ENCODE results near the gene SNX6. TPM values are rescaled to one million over a fixed set of nuclear protein-coding genes. Genes with fewer than 3 reads are reported as not detected.
A peak's percentile ranks its signal among the peaks of the same experiment; 100 is the strongest.

The SNX6 gene
- total and polyA plus RNA-seq, 4 experiments from 2014 or later: 81.0 to 212 (median 114) TPM

DNA sequence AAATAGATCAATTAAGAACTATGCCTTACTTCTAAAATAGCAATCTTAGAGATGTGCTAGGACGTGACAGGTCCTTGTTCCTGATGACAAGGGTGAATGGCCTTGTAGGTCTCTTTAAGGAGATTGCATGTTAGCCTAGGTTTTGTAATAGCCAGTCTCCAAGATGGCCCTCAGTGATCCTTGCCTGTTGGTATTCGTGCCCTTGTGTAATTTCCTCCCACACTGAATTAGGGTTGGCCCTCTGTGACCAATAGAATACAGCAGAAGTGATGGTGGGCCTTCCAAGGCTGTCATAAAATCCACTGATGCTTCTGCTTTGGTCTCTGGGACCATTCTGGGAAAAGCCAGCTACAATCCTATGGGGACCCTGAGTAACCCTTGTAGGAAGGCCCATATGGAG is 38.2 kb upstream of the SNX6 start:
- Histone ChIP-seq H3K4me3 (ENCODE audit: low read length in 2 of 2) (no peak overlapping the region), H3K27me3 (ENCODE audit: insufficient read depth, low read length) (no peaks in the 10 kb centered on the region), H3K27ac (ENCODE audit: low read depth, low read length) (no peak overlapping the region), H3K9me3 (ENCODE audit: control insufficient read depth in 1 of 2, low read length in 2 of 2) (no peaks in the 10 kb centered on the region), H3K36me3 (ENCODE audit: insufficient read depth, low read length) (no peaks in the 10 kb centered on the region), H3K4me1 (ENCODE audit: insufficient read depth, low read length) (peaks cover 21% of the 10 kb centered on the region)
- CTCF ChIA-PET (ENCODE audit: partially characterized antibody): interaction anchor here (10.3 kb wide), 1 partner anchor 57 kb away, joined by 139 read pairs; no protein-coding TSS in a partner anchor
- peaks cover 0 to 3% (median 0%) of the 10 kb centered on the region in 8 donors for H3K9me3 Mint-ChIP-seq
- H3K27ac Mint-ChIP-seq: peak overlapping the region in 3 of 7 donors; percentile 9 to 75 (median 57)
- H3K27me3 Mint-ChIP-seq: no peaks in the 10 kb centered on the region
- H3K4me3 Mint-ChIP-seq: no peak overlapping the region
- intact Hi-C loops (cut with micrococcal nuclease): loop anchor here (5.0 kb wide), 2 partner anchors 36 to 44 kb away; partner anchors contain the start of genes CFL2 and SNX6
- POLR2A ChIA-PET (ENCODE audit: partially characterized antibody): interaction anchor here (1.3 to 3.0 kb wide), 2 partner anchors 38 to 736 kb away, joined by 3 to 11 read pairs; partner anchors contain the start of genes NFKBIA and SNX6
- H3K36me3 Mint-ChIP-seq: peaks cover 0 to 3% of the 10 kb centered on the region in 2 donors
- DNase-seq: no peak
- H3K4me1 Mint-ChIP-seq: peaks cover 8 to 17% (median 14%) of the 10 kb centered on the region in 4 donors

DNA sequence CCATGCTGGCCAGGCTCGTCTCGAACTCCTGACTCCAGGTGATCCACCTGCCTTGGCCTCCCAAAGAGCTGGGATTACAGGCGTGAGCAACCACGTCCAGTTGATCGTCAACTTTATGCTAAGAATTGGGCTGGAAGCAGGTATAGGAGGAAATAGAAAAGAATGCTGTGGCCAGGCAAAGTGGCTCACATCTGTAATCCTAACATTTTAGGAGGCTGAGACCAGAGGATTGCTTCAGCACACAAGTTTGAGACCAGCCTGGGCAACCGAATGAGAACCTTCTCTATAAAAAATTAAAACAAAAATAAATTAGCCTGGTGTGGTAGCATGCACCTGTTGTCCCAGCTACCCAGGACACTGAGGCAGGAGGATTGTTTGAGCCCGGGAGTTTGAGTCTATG is 37.1 kb upstream of the SNX6 start:
- no peaks in the 10 kb centered on the region for H3K27me3 Mint-ChIP-seq
- H3K4me3 Mint-ChIP-seq: no peak overlapping the region
- peak overlapping the region in 3 of 7 donors; percentile 10 to 60 (median 12) for H3K27ac Mint-ChIP-seq
- intact Hi-C loops (cut with micrococcal nuclease): loop anchor here (5.0 kb wide), 2 partner anchors 35 to 45 kb away; partner anchors contain the start of genes CFL2 and SNX6
- Histone ChIP-seq H3K9me3 (ENCODE audit: control insufficient read depth in 1 of 2, low read length in 2 of 2) (no peaks in the 10 kb centered on the region), H3K4me3 (ENCODE audit: low read length in 2 of 2) (no peak overlapping the region), H3K27ac (ENCODE audit: low read depth, low read length) (no peak overlapping the region), H3K27me3 (ENCODE audit: insufficient read depth, low read length) (no peaks in the 10 kb centered on the region), H3K4me1 (ENCODE audit: insufficient read depth, low read length) (peaks cover 21% of the 10 kb centered on the region), H3K36me3 (ENCODE audit: insufficient read depth, low read length) (no peaks in the 10 kb centered on the region)
- H3K4me1 Mint-ChIP-seq: peaks cover 8 to 17% (median 12%) of the 10 kb centered on the region in 4 donors
- H3K9me3 Mint-ChIP-seq: peaks cover 0 to 7% (median 5%) of the 10 kb centered on the region in 8 donors
- peaks cover 0 to 7% of the 10 kb centered on the region in 2 donors for H3K36me3 Mint-ChIP-seq
- DNase-seq: no peak
- ChIA-PET POLR2A (ENCODE audit: partially characterized antibody) (interaction anchor here (1.3 to 3.0 kb wide), 4 partner anchors 37 to 750 kb away, joined by 3 to 11 read pairs (median 5); partner anchors contain the start of genes NFKBIA and SNX6), CTCF (ENCODE audit: partially characterized antibody) (interaction anchor here (0.7 kb wide), 1 partner anchor 56 kb away, joined by 5 read pairs; no protein-coding TSS in a partner anchor)

DNA sequence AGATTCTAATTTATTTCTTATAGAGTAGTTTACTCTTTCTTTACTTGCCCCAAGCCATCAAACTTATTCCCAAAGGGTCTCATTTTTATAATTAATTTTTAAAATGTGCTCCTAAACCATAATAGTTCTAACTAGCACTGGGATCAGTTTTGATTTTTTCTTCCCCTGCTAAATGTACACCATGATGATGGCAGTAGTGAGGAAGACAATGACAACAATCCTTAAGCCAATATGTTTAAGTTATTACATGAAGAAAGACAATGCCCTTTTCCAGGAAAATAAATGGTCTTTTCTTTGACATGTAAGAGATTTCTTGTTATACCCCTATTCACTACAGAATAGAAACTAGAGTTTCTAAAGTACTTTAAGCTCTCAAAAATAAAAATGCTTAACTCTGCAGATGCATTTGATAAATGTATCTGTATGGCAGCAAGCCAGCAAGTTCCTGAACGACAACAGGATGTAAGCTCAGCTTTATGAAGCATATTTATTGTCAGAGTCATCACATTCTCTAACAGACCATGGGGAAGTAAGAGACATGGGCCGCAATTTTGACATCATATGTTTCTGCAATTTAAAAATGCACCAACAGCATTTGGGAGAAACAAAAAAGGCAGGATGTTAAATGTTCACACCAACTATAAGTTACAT is 36.0 kb upstream of the SNX6 start:
- peaks cover 21% of the 10 kb centered on the region for H3K4me1 ChIP-seq (ENCODE audit: insufficient read depth, low read length)
- no peaks in the 10 kb centered on the region for H3K9me3 ChIP-seq (ENCODE audit: control insufficient read depth in 1 of 2, low read length in 2 of 2)
- POLR2A ChIA-PET (ENCODE audit: partially characterized antibody): interaction anchor here (0.8 to 3.0 kb wide), 10 partner anchors 10 to 751 kb away, joined by 3 to 11 read pairs (median 4); partner anchors contain the start of genes CFL2, FAM177A1, NFKBIA and PPP2R3C
- H3K4me3 ChIP-seq (ENCODE audit: low read length in 2 of 2): peak overlapping the region in 1 of 2 donors; percentile 12
- Mint-ChIP-seq H3K4me1 (peaks cover 8 to 17% (median 12%) of the 10 kb centered on the region in 4 donors), H3K36me3 (peaks cover 0 to 7% of the 10 kb centered on the region in 2 donors), H3K4me3 (peak overlapping the region in 7 of 8 donors; percentile 3 to 89 (median 73)), H3K9me3 (peaks cover 0 to 13% (median 6%) of the 10 kb centered on the region in 8 donors), H3K27me3 (no peaks in the 10 kb centered on the region), H3K27ac (peak overlapping the region; percentile 59 to 95 (median 92))
- H3K27me3 ChIP-seq (ENCODE audit: insufficient read depth, low read length): no peaks in the 10 kb centered on the region
- intact Hi-C loops (cut with micrococcal nuclease): loop anchor here (5.0 kb wide), 2 partner anchors 34 to 46 kb away; partner anchors contain the start of genes CFL2 and SNX6
- CTCF ChIA-PET (ENCODE audit: partially characterized antibody): interaction anchor here (0.9 to 2.0 kb wide), 4 partner anchors 10 to 747 kb away, joined by 3 to 5 read pairs (median 4); no protein-coding TSS in a partner anchor
- no peaks in the 10 kb centered on the region for H3K36me3 ChIP-seq (ENCODE audit: insufficient read depth, low read length)
- peak in 4 of 5 donors; percentile 35 to 61 (median 51) for DNase-seq
- peak overlapping the region; percentile 7 for H3K27ac ChIP-seq (ENCODE audit: low read depth, low read length)

DNA sequence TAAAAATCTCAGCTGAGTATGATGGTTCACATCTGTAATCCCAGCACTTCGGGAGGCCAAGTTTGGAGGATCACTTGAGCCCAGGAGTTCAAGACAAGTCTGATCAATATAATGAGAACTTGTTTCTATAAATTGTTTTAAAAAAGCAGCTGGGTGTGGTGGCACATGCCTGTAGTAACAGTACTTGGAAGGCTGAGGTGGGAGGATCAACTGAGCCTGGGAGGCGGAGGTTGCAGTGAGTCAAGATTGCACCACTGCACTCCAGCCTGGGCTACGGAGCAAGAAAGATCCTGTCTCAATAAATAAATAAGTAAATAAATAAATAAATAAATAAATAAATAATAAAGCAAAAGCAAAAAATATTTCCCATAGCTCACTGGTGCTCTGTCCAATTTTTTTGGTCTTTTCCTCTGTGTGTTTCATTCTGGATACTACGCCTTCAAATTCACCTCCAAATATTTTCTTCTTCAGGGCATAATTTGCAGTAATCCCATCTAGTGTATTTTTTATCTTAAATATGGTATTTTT is 32.7 kb upstream of the SNX6 start:
- Mint-ChIP-seq H3K27me3 (no peaks in the 10 kb centered on the region), H3K4me1 (peaks cover 8 to 17% (median 12%) of the 10 kb centered on the region in 4 donors), H3K27ac (no peak overlapping the region), H3K36me3 (peaks cover 0 to 7% of the 10 kb centered on the region in 2 donors), H3K9me3 (peaks cover 0 to 13% (median 6%) of the 10 kb centered on the region in 8 donors), H3K4me3 (peak overlapping the region in 1 of 8 donors; percentile 20)
- Histone ChIP-seq H3K36me3 (ENCODE audit: insufficient read depth, low read length) (no peaks in the 10 kb centered on the region), H3K9me3 (ENCODE audit: control insufficient read depth in 1 of 2, low read length in 2 of 2) (no peaks in the 10 kb centered on the region), H3K27me3 (ENCODE audit: insufficient read depth, low read length) (no peaks in the 10 kb centered on the region), H3K4me3 (ENCODE audit: low read length in 2 of 2) (no peak overlapping the region), H3K27ac (ENCODE audit: low read depth, low read length) (no peak overlapping the region), H3K4me1 (ENCODE audit: insufficient read depth, low read length) (peaks cover 21% of the 10 kb centered on the region)
- CTCF ChIA-PET (ENCODE audit: partially characterized antibody): interaction anchor here (0.6 to 2.6 kb wide), 5 partner anchors 10 to 71 kb away, joined by 3 to 12 read pairs (median 4); no protein-coding TSS in a partner anchor
- POLR2A ChIA-PET (ENCODE audit: partially characterized antibody): interaction anchor here (1.1 kb wide), 1 partner anchor 32 kb away, joined by 3 read pairs; the partner anchor contains the start of gene SNX6
- DNase-seq: no peak
- intact Hi-C loops (cut with micrococcal nuclease): no loop called here

DNA sequence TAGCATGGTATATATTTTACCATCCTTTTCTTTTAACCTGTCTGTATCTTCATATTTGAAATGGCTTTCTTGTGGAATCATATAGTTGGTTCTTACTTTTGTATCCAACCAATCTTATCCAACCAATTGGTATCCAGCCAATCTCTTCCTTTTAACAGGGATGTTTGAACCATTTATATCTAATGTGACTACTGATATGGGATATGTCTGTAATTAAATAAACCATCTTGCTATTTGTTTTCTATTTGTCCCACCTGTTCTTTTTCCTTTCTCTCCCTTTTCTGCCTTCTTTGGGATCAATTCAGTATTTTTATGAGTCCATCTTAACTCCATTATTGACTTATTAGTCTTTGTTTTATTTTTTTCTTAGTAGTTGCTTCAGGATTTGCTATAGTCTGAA is 30.8 kb upstream of the SNX6 start:
- DNase-seq: no peak

DNA sequence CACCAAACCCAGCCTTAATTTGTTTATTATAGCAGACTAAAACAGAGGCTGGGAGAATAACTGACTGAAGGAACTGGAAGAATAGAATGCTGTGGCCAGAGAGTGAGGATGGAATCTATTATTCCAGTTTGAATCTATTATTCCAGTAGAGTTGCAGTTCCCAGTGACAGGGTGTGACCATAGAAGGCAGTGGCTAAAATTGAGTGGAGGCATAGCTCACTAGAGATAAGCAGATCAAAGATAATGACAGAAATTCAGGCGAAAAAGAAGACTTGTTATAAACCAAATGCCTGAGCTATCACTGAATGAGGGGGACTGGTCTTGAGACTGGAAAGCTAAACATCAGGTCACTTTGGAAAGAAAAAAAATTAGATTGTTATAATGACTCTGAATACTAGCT is 26.0 kb upstream of the SNX6 start:
- intact Hi-C loops (cut with micrococcal nuclease): no loop called here
- CTCF ChIA-PET (ENCODE audit: partially characterized antibody): interaction anchor here (1.4 kb wide), 2 partner anchors 10 to 16 kb away, joined by 5 read pairs; no protein-coding TSS in a partner anchor
- H3K27me3 Mint-ChIP-seq: no peaks in the 10 kb centered on the region
- POLR2A ChIA-PET (ENCODE audit: partially characterized antibody): interaction anchor here (1.0 kb wide), 1 partner anchor 10 kb away, joined by 3 read pairs; no protein-coding TSS in a partner anchor
- Histone ChIP-seq H3K4me3 (ENCODE audit: low read length in 2 of 2) (no peak overlapping the region), H3K27me3 (ENCODE audit: insufficient read depth, low read length) (no peaks in the 10 kb centered on the region), H3K36me3 (ENCODE audit: insufficient read depth, low read length) (no peaks in the 10 kb centered on the region), H3K9me3 (ENCODE audit: control insufficient read depth in 1 of 2, low read length in 2 of 2) (no peaks in the 10 kb centered on the region), H3K27ac (ENCODE audit: low read depth, low read length) (no peak overlapping the region), H3K4me1 (ENCODE audit: insufficient read depth, low read length) (no peaks in the 10 kb centered on the region)
- H3K4me1 Mint-ChIP-seq: no peaks in the 10 kb centered on the region
- peaks cover 0 to under 1% (median 0%) of the 10 kb centered on the region in 8 donors for H3K9me3 Mint-ChIP-seq
- no peak for DNase-seq
- H3K27ac Mint-ChIP-seq: no peak overlapping the region
- H3K4me3 Mint-ChIP-seq: no peak overlapping the region
- H3K36me3 Mint-ChIP-seq: no peaks in the 10 kb centered on the region

More for the DNA sequence above, 30.8 kb upstream of the SNX6 start:
- intact Hi-C loops (cut with micrococcal nuclease): no loop called here
- ChIA-PET POLR2A (ENCODE audit: partially characterized antibody) (no interaction called here), CTCF (ENCODE audit: partially characterized antibody) (interaction anchor here (2.6 kb wide), 1 partner anchor 12 kb away, joined by 12 read pairs; no protein-coding TSS in a partner anchor)
- no peak overlapping the region for H3K27ac ChIP-seq (ENCODE audit: low read depth, low read length)
- Mint-ChIP-seq H3K4me1 (peaks cover under 1 to 10% (median 5%) of the 10 kb centered on the region in 4 donors), H3K36me3 (peaks cover 0 to 7% of the 10 kb centered on the region in 2 donors), H3K27me3 (no peaks in the 10 kb centered on the region), H3K9me3 (peaks cover 0 to 13% (median 6%) of the 10 kb centered on the region in 8 donors), H3K27ac (peak overlapping the region in 1 of 7 donors; percentile 51), H3K4me3 (no peak overlapping the region)
- H3K9me3 ChIP-seq (ENCODE audit: control insufficient read depth in 1 of 2, low read length in 2 of 2): no peaks in the 10 kb centered on the region
- no peak overlapping the region for H3K4me3 ChIP-seq (ENCODE audit: low read length in 2 of 2)
- no peaks in the 10 kb centered on the region for H3K27me3 ChIP-seq (ENCODE audit: insufficient read depth, low read length)
- H3K4me1 ChIP-seq (ENCODE audit: insufficient read depth, low read length): peaks cover 9% of the 10 kb centered on the region
- H3K36me3 ChIP-seq (ENCODE audit: insufficient read depth, low read length): no peaks in the 10 kb centered on the region
